ENCODE data around the gene TRAF3IP3.

DNA sequence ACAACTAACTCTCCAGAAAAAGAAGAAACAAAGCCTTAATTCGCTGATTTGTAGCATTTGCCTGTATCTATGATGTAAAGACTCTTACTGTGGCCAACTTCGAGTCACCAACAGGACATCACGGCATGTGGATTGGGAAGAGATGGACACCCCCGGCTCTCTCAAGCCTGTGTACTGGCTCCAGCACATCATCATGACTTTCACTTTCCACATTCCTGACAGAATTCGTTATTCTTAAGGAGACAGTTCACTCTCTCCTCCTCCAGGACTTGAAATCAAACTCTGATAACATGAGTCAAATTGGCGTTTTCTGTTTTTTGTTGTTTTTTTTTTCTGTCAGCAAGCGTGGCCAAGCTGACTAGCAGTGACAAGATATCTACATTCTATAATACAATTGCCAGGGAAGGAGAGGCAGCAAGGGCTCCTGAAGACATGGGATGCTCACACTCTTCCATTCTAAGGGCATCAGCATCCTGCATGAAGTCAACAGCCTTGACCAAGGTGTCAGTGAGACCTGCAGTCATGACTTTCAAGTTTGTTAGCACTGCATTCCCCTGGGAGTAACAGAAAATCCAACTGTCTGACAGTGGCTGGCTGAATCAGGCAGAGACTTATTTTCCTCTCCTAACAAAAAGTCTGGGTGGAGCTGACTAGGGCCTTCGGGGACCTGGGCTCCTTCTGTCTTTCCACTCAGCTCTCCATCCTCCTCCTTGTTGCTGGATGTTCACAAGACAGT is 13.3 kb upstream of the TRAF3IP3 start:
- TF ChIP-seq, protein P1, sequence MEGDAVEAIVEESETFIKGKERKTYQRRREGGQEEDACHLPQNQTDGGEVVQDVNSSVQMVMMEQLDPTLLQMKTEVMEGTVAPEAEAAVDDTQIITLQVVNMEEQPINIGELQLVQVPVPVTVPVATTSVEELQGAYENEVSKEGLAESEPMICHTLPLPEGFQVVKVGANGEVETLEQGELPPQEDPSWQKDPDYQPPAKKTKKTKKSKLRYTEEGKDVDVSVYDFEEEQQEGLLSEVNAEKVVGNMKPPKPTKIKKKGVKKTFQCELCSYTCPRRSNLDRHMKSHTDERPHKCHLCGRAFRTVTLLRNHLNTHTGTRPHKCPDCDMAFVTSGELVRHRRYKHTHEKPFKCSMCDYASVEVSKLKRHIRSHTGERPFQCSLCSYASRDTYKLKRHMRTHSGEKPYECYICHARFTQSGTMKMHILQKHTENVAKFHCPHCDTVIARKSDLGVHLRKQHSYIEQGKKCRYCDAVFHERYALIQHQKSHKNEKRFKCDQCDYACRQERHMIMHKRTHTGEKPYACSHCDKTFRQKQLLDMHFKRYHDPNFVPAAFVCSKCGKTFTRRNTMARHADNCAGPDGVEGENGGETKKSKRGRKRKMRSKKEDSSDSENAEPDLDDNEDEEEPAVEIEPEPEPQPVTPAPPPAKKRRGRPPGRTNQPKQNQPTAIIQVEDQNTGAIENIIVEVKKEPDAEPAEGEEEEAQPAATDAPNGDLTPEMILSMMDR (IDR thresholded peaks at IDR 0.05): no peak
- TF ChIP-seq POLR2AphosphoS5 (IDR thresholded peaks at IDR 0.05; ENCODE audit: insufficient read depth in 1 of 2, low read depth in 1 of 2) (no peak), POLR2A (IDR thresholded peaks at IDR 0.05) (no peak)

Measured in vagina (tissue), 2 donors.